ENCODE measurements around the gene OTUD5. TPM values are rescaled to one million over a fixed set of nuclear protein-coding genes. Genes with fewer than 3 reads are reported as not detected.

Gene OTUD5
- total RNA-seq, 1 experiment from 2014 or later = 62.5 TPM

DNA sequence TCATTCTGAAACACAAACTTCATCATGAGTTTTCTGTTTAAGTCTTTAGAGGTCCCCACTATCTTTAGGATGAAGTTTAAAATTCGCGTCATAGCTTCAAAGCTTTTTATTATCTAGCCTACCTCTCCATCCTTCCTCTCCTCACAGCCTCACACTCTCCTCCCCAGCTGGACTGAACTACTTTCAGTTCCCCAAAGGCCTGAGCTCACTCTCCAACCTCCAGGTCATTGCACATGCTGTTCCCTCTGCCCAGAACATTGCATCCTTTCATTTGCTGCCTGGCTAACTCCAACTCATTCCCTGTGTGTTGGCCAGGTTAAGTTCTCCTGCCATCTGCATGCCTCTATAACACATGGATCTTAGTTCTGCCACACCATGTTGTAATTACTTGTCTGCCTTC lies 2.9 kb upstream of the OTUD5 start:
- H3K4ac ChIP-seq (ENCODE audit: low read depth, low read length) = no peak overlapping the region

More for the DNA sequence above, 2.9 kb upstream of the OTUD5 start:
- Mint-ChIP-seq H3K9me3 (peaks cover 67 to 73% of the 10 kb centered on the region in 2 experiments), H3K27ac (no peak overlapping the region), H3K27me3 (ENCODE audit: low read depth) (peaks cover 1% of the 10 kb centered on the region), H3K4me1 (peaks cover 0 to 16% of the 10 kb centered on the region in 2 experiments; a peak in 2 of 4 replicates), H3K36me3 (ENCODE audit: insufficient read depth in 1 of 3, low read depth in 3 of 3) (peaks cover 18 to 39% (median 24%) of the 10 kb centered on the region in 3 experiments; a peak in 6 of 7 replicates), H3K4me3 (no peak overlapping the region)
- H2BK120ac ChIP-seq (ENCODE audit: low read depth, low read length, poor library complexity, severe bottlenecking) = no peak overlapping the region
- H3K27me3 ChIP-seq (ENCODE audit: insufficient read depth, low read length) = no peaks in the 10 kb centered on the region
- no peak overlapping the region for H4K5ac ChIP-seq (ENCODE audit: insufficient read length, low read depth, low read length)
- H2BK20ac ChIP-seq (ENCODE audit: low read depth, low read length, poor library complexity, severe bottlenecking) = no peak overlapping the region
- H3K4me1 ChIP-seq (ENCODE audit: insufficient read depth, low read length) = peaks cover 2% of the 10 kb centered on the region; the same call in 1 of the 2 replicates
- no peak overlapping the region for H4K91ac ChIP-seq (ENCODE audit: insufficient read length, low read depth, low read length)
- H3K79me1 ChIP-seq (ENCODE audit: insufficient read depth, low read depth, low read length, poor library complexity, severe bottlenecking) = peaks cover 10% of the 10 kb centered on the region
- H3K9me3 ChIP-seq (ENCODE audit: control insufficient read depth, low read depth, low read length) = no peaks in the 10 kb centered on the region
- H4K20me1 ChIP-seq (ENCODE audit: control insufficient read depth, insufficient read depth, insufficient read length) = peaks cover 3% of the 10 kb centered on the region
- no peak overlapping the region for H3K23ac ChIP-seq (ENCODE audit: insufficient read length, low read depth, low read length)
- no peak overlapping the region for H2BK15ac ChIP-seq (ENCODE audit: low read depth, low read length)
- no peak overlapping the region for H3K27ac ChIP-seq (ENCODE audit: insufficient read length, low read depth, low read length)
- no peak overlapping the region for H2AK5ac ChIP-seq (ENCODE audit: insufficient read length, low read length)
- H3K56ac ChIP-seq (ENCODE audit: insufficient read length, low read depth, low read length) = no peak overlapping the region
- H3K14ac ChIP-seq (ENCODE audit: insufficient read depth, low read length) = no peak overlapping the region
- H3K9ac ChIP-seq (ENCODE audit: extremely low read depth, insufficient read length, low read length) = no peak overlapping the region
- no peak overlapping the region for H2BK5ac ChIP-seq (ENCODE audit: insufficient read length, low read length)
- peaks cover 6% of the 10 kb centered on the region for H3K23me2 ChIP-seq (ENCODE audit: insufficient read length, low read depth, low read length, poor library complexity, severe bottlenecking)
- H2AFZ ChIP-seq (ENCODE audit: low read length) = no peak overlapping the region
- H3K4me2 ChIP-seq (ENCODE audit: insufficient read depth, insufficient read length, low read length) = no peak overlapping the region
- H3K79me2 ChIP-seq (ENCODE audit: insufficient read depth, low read length) = peaks cover 8% of the 10 kb centered on the region; the same call in 1 of the 2 replicates
- no peak overlapping the region for H3T11ph ChIP-seq (ENCODE audit: low read length)
- DNase-seq = no peak
- no peak overlapping the region for H4K8ac ChIP-seq (replicated peaks; ENCODE audit: insufficient read length, low read depth, low read length)
- TF ChIP-seq, protein P1, sequence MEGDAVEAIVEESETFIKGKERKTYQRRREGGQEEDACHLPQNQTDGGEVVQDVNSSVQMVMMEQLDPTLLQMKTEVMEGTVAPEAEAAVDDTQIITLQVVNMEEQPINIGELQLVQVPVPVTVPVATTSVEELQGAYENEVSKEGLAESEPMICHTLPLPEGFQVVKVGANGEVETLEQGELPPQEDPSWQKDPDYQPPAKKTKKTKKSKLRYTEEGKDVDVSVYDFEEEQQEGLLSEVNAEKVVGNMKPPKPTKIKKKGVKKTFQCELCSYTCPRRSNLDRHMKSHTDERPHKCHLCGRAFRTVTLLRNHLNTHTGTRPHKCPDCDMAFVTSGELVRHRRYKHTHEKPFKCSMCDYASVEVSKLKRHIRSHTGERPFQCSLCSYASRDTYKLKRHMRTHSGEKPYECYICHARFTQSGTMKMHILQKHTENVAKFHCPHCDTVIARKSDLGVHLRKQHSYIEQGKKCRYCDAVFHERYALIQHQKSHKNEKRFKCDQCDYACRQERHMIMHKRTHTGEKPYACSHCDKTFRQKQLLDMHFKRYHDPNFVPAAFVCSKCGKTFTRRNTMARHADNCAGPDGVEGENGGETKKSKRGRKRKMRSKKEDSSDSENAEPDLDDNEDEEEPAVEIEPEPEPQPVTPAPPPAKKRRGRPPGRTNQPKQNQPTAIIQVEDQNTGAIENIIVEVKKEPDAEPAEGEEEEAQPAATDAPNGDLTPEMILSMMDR (conservative IDR thresholded peaks at IDR 0.05) = no peak
- H2BK12ac ChIP-seq (ENCODE audit: insufficient read length, low read depth, low read length) = no peak overlapping the region
- WGBS (ENCODE audit: extremely low coverage, insufficient read length, low lambda C conversion rate) = no CpG with 5 or more reads among the region's 2 CpGs
- H3K18ac ChIP-seq (ENCODE audit: insufficient read length, low read depth, low read length) = no peak overlapping the region
